ENCODE measurements around the gene ZBTB2. TPM values are rescaled to one million over a fixed set of nuclear protein-coding genes. Genes with fewer than 3 reads are reported as not detected.

Gene ZBTB2
- total RNA-seq, 1 donor from 2014 or later: 9.2 TPM

DNA sequence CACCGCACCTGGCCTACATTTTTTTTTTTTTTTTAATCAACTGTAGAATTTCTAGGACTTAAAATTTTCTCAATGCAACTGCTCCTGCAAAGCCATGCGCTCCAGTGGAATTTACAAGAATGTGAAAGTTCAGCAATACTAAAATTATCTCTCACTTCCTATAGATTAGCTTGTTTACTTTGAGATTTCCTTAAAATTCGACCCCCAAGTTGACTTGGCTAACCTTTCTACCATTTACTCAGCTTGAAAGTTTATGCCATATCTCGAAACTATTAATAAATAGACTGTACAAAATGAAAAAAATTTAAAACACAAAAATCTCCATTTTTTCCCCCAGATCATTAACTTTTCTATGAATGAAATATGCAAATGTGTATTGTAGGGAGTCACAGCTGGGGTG lies 64.3 kb downstream of the ZBTB2 start:
- FAIRE-seq: no peak
- Histone ChIP-seq H3K36me3 (ENCODE audit: control insufficient read depth, insufficient read depth, low read length) (no peaks in the 10 kb centered on the region), H3K4me3 (ENCODE audit: low read depth, low read length) (no peak overlapping the region), H3K27me3 (ENCODE audit: control insufficient read depth, insufficient read depth, low read length) (no peaks in the 10 kb centered on the region)
- TF ChIP-seq CTCF (IDR thresholded peaks at IDR 0.05; ENCODE audit: insufficient read depth, low read length, severe bottlenecking): no peak
- DNase-seq (ENCODE audit: low read depth): no peak

DNA sequence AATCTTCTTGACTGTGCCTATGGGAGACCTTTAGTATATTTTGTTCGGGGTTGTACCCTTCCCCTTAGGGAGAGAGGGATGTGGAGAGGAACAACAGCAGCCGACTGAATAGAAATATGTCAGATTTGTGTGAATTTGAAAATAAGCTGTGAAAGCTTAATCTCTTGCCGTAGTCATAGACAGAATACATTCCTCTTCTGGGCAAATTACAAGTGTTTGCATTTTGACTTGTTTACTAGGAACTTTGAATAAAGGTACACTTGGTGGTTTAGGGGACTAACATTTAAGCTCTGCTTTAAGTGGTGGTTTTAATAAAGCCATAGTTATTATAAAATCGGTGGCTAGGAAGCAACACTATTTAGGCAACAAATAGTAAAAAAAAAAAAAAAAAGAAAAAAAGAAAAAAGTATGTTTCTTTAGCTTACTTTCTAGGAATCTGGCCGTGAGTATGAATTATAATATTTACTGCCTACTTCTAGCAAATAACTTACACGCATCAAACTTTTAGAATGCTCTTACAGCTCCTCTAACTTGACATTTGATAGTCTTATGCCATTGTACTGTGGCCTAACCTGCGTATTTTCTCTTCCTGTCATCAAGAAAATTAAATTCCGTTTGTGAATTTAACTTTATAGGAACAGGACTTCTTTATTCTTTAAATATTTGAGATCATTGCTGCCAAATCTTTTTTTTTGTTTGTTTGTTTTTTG lies 65.1 kb downstream of the ZBTB2 start:
- Histone ChIP-seq H3K36me3 (ENCODE audit: control insufficient read depth, insufficient read depth, low read length) (no peaks in the 10 kb centered on the region), H3K4me3 (ENCODE audit: low read depth, low read length) (peak overlapping the region; percentile 42), H3K27me3 (ENCODE audit: control insufficient read depth, insufficient read depth, low read length) (no peaks in the 10 kb centered on the region)
- TF ChIP-seq CTCF (IDR thresholded peaks at IDR 0.05; ENCODE audit: insufficient read depth, low read length, severe bottlenecking): no peak
- FAIRE-seq (no peak), DNase-seq (ENCODE audit: low read depth) (no peak)

DNA sequence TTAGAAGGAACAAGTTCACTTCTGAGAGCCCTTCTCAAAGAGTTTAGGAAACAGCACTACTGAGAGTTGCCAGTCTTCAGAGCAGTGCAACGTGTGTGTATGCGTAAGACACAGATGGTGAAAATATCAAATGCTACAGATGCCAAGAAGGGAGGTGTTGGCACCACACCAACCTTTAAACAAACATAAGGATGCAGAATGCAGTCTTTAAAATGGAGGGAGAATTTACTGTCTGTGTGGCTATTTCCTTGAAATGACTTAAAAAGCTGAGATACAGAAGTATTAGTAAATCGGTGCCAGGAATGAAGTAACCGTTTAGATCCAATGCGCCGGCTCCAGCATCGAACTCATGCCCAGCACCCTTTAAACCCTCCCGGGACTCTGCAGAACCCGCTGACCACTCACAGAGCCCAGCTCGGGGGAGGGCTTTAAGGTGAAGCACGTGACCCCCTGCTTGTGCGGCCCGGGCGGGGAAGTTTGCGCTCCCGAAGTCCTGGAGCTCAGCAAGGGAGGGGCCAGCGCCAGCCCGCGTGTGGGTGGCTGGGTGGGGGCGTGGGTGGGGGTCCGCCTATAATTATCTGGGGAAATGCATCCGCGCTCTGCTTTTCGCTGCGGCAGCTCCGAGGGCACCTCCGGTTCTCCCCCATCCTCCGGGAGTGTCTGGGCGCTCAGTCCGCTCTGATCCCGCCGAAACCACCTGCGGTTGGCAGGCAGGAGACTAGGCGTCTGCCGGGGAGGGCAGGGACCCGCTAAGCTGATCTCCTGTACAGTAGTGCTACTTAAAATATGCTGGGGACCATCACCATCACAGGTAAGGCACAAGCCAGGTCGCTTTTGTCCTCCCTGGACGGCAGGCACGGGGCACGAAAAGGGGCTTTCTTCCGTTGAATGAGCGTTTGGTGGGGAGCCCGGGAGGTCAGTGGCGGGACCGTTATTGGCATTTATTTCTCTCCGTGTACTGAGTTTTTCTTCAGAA lies 66.0 kb downstream of the ZBTB2 start:
- peak; percentile 45 for DNase-seq (ENCODE audit: low read depth)
- no peak for TF ChIP-seq CTCF (IDR thresholded peaks at IDR 0.05; ENCODE audit: insufficient read depth, low read length, severe bottlenecking)
- Histone ChIP-seq H3K4me3 (ENCODE audit: low read depth, low read length) (peak overlapping the region; percentile 42), H3K36me3 (ENCODE audit: control insufficient read depth, insufficient read depth, low read length) (no peaks in the 10 kb centered on the region), H3K27me3 (ENCODE audit: control insufficient read depth, insufficient read depth, low read length) (no peaks in the 10 kb centered on the region)
- FAIRE-seq: no peak

DNA sequence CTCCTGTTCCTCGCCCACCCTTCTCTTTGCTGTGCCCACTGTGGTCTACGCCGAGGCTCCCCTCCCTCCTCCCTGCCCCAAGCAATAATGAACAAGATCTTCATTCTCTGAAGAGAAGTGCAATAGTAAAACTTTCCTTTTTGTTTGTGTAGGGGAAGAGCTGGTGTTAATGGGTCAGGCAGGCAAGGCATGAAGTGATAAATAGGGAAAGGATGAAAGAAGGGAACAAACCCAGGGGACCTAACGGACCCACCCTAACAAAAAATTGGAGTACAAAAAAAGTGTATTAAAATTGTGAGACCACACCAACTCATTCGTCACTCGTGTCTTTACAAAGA lies 66.9 kb downstream of the ZBTB2 start:
- H3K4me3 ChIP-seq (ENCODE audit: low read depth, low read length): no peak overlapping the region
- H3K27me3 ChIP-seq (ENCODE audit: control insufficient read depth, insufficient read depth, low read length): no peaks in the 10 kb centered on the region
- no peak for TF ChIP-seq CTCF (IDR thresholded peaks at IDR 0.05; ENCODE audit: insufficient read depth, low read length, severe bottlenecking)
- FAIRE-seq (no peak), DNase-seq (ENCODE audit: low read depth) (no peak)
- no peaks in the 10 kb centered on the region for H3K36me3 ChIP-seq (ENCODE audit: control insufficient read depth, insufficient read depth, low read length)

GRCh38 chr6:151323791-151324487 lies 67.4 kb downstream of the ZBTB2 start:
- H3K36me3 ChIP-seq (ENCODE audit: control insufficient read depth, insufficient read depth, low read length): no peaks in the 10 kb centered on the region
- H3K4me3 ChIP-seq (ENCODE audit: low read depth, low read length): no peak overlapping the region
- FAIRE-seq (no peak), DNase-seq (ENCODE audit: low read depth) (peak; percentile 74)
- peak; percentile 98 for TF ChIP-seq CTCF (IDR thresholded peaks at IDR 0.05; ENCODE audit: insufficient read depth, low read length, severe bottlenecking)
- no peaks in the 10 kb centered on the region for H3K27me3 ChIP-seq (ENCODE audit: control insufficient read depth, insufficient read depth, low read length)
